ENCODE measurements around the gene BEAN1. TPM values are rescaled to one million over a fixed set of nuclear protein-coding genes. Genes with fewer than 3 reads are reported as not detected.
A peak's percentile ranks its signal among the peaks of the same experiment; 100 is the strongest.

Gene BEAN1
- total RNA-seq, 1 experiment from 2014 or later = 1.1 TPM

DNA sequence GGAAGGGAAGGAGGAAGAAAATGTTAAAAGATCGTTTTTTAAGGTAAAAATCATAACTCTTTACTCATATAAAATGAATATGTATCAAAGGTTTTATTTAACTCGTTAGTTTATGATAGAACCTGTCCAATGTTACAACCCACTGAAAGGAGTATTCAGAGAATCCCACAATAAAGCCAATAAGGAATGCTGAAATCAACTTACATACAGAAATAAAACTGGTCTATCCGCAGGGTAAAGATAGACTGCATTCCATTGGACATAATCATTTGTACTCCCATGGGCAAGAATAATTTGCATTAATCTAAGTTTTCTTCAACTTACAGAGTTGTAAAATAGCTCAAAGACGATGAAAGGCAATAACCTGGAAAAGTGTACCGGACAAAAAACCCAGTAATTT, 17.9 kb upstream of the BEAN1 start:
- ChIA-PET CTCF (interaction anchor here (0.6 to 8.9 kb wide), 11 partner anchors 12 to 1063 kb away, joined by 3 to 189 read pairs (median 3); no protein-coding TSS in a partner anchor), POLR2A (interaction anchor here (0.9 to 5.3 kb wide), 21 partner anchors 11 to 464 kb away, joined by 3 to 65 read pairs (median 4); partner anchors contain the start of genes BEAN1, CKLF and TK2)
- Mint-ChIP-seq H3K4me3 (ENCODE audit: unreplicated experiment) (peak overlapping the region; percentile 77), H3K9me3 (ENCODE audit: unreplicated experiment) (peaks cover 6% of the 10 kb centered on the region), H3K4me1 (ENCODE audit: insufficient read depth, unreplicated experiment) (peaks cover 24% of the 10 kb centered on the region), H3K36me3 (ENCODE audit: insufficient read depth, unreplicated experiment) (peaks cover 10% of the 10 kb centered on the region), H3K27ac (ENCODE audit: low read depth, unreplicated experiment) (peak overlapping the region; percentile 97), H3K27me3 (ENCODE audit: insufficient read depth, unreplicated experiment) (no peaks in the 10 kb centered on the region)
- intact Hi-C loops (cut with micrococcal nuclease) = loop anchor here (1.0 to 10.0 kb wide), 5 partner anchors 9 to 336 kb away; partner anchors contain the start of genes CKLF and TK2
- TSS peak; percentile 79 for BruUV-seq (replicated peaks)
- DNase-seq (ENCODE audit: unreplicated experiment) = peak; percentile 30
- TF ChIP-seq, protein P1, sequence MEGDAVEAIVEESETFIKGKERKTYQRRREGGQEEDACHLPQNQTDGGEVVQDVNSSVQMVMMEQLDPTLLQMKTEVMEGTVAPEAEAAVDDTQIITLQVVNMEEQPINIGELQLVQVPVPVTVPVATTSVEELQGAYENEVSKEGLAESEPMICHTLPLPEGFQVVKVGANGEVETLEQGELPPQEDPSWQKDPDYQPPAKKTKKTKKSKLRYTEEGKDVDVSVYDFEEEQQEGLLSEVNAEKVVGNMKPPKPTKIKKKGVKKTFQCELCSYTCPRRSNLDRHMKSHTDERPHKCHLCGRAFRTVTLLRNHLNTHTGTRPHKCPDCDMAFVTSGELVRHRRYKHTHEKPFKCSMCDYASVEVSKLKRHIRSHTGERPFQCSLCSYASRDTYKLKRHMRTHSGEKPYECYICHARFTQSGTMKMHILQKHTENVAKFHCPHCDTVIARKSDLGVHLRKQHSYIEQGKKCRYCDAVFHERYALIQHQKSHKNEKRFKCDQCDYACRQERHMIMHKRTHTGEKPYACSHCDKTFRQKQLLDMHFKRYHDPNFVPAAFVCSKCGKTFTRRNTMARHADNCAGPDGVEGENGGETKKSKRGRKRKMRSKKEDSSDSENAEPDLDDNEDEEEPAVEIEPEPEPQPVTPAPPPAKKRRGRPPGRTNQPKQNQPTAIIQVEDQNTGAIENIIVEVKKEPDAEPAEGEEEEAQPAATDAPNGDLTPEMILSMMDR (IDR thresholded peaks at IDR 0.05; ENCODE audit: unreplicated experiment) = no peak

DNA sequence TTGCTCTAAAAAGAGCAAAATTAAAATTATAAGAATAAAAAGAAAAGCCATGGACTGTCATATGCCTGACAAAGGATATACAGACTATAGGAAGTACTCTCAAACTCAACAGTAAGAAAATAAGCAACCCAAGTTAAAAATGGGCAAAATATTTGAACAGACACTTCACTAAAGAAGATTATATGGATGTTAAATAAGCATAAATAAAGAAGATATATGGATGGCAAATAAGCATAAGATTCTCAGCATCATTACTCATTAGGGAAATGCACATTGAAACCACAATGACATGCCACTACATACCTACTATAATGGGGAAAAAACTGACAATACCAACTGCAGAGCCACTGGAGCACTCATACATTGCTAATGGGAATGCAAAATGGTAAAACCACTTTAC, 14.9 kb upstream of the BEAN1 start:
- Mint-ChIP-seq H3K4me3 (ENCODE audit: unreplicated experiment) (no peak overlapping the region), H3K36me3 (ENCODE audit: insufficient read depth, unreplicated experiment) (peaks cover 5% of the 10 kb centered on the region), H3K4me1 (ENCODE audit: insufficient read depth, unreplicated experiment) (peaks cover 33% of the 10 kb centered on the region), H3K27ac (ENCODE audit: low read depth, unreplicated experiment) (no peak overlapping the region), H3K27me3 (ENCODE audit: insufficient read depth, unreplicated experiment) (no peaks in the 10 kb centered on the region), H3K9me3 (ENCODE audit: unreplicated experiment) (peaks cover 6% of the 10 kb centered on the region)
- intact Hi-C loops (cut with micrococcal nuclease) = no loop called here
- DNase-seq (ENCODE audit: unreplicated experiment) = no peak
- CTCF ChIA-PET = interaction anchor here (0.8 kb wide), 1 partner anchor 54 kb away, joined by 4 read pairs; no protein-coding TSS in a partner anchor
- TF ChIP-seq, protein P1 (IDR thresholded peaks at IDR 0.05; ENCODE audit: unreplicated experiment) = no peak
- BruUV-seq (replicated peaks) = no TSS peak
- POLR2A ChIA-PET = no interaction called here

DNA sequence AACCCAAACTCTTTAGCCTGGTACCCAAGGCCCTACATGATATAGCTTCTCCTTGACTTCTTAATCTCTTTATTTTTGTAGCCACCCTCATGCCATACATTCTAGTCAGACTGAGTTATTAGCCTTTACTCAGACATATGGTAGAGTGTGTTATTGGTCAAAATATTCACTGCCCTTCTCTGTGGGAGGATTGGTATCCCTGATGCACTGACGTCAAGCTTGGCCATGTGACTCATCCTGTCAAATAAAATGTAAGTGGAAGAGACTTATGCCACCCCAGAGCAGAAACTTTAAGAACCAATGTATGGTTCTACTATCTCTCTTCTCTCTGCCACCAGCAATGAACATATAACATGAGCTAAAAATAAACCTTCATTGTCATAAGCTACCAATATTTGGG, 12.2 kb upstream of the BEAN1 start:
- CTCF ChIA-PET = interaction anchor here (0.7 to 1.1 kb wide), 7 partner anchors 8 to 454 kb away, joined by 3 to 5 read pairs (median 4); no protein-coding TSS in a partner anchor
- no TSS peak for BruUV-seq (replicated peaks)
- no peaks in the 10 kb centered on the region for H3K36me3 Mint-ChIP-seq (ENCODE audit: insufficient read depth, unreplicated experiment)
- no peak overlapping the region for H3K4me3 Mint-ChIP-seq (ENCODE audit: unreplicated experiment)
- TF ChIP-seq, protein P1 (IDR thresholded peaks at IDR 0.05; ENCODE audit: unreplicated experiment) = no peak
- no peak overlapping the region for H3K27ac Mint-ChIP-seq (ENCODE audit: low read depth, unreplicated experiment)
- H3K4me1 Mint-ChIP-seq (ENCODE audit: insufficient read depth, unreplicated experiment) = peaks cover 16% of the 10 kb centered on the region
- DNase-seq (ENCODE audit: unreplicated experiment) = no peak
- H3K27me3 Mint-ChIP-seq (ENCODE audit: insufficient read depth, unreplicated experiment) = no peaks in the 10 kb centered on the region
- peaks cover 6% of the 10 kb centered on the region for H3K9me3 Mint-ChIP-seq (ENCODE audit: unreplicated experiment)
- POLR2A ChIA-PET = interaction anchor here (0.8 to 1.1 kb wide), 2 partner anchors 8 to 138 kb away, joined by 3 read pairs; partner anchors contain the start of gene CKLF
- intact Hi-C loops (cut with micrococcal nuclease) = no loop called here

DNA sequence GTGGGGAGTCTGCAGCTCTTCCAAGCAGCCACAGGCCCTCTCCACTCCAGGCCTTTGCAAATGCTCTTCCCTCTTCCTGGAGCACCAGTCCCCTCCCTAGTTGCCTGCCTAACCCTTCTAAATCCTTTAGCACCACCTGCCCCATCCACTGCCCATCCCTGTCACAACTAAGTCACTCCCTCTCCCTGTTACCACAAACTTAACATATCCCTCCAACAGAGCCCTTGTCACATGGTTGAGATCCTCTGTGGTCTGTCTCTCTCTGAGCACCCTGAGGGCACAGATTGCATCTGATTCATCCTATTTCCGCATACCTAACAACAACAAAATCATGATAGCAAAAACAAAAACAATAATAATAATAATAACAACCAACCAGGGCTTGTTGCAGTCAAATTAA, 11.0 kb upstream of the BEAN1 start:
- TF ChIP-seq, protein P1 (IDR thresholded peaks at IDR 0.05; ENCODE audit: unreplicated experiment) = no peak
- no peak for DNase-seq (ENCODE audit: unreplicated experiment)
- H3K4me3 Mint-ChIP-seq (ENCODE audit: unreplicated experiment) = no peak overlapping the region
- CTCF ChIA-PET = no interaction called here
- H3K27ac Mint-ChIP-seq (ENCODE audit: low read depth, unreplicated experiment) = peak overlapping the region; percentile 7
- peaks cover 15% of the 10 kb centered on the region for H3K4me1 Mint-ChIP-seq (ENCODE audit: insufficient read depth, unreplicated experiment)
- peaks cover 3% of the 10 kb centered on the region for H3K9me3 Mint-ChIP-seq (ENCODE audit: unreplicated experiment)
- POLR2A ChIA-PET = no interaction called here
- no peaks in the 10 kb centered on the region for H3K36me3 Mint-ChIP-seq (ENCODE audit: insufficient read depth, unreplicated experiment)
- no TSS peak for BruUV-seq (replicated peaks)
- intact Hi-C loops (cut with micrococcal nuclease) = no loop called here
- no peaks in the 10 kb centered on the region for H3K27me3 Mint-ChIP-seq (ENCODE audit: insufficient read depth, unreplicated experiment)
